ENCODE data around the gene CROCC2. TPM values are rescaled to one million over a fixed set of nuclear protein-coding genes. Genes with fewer than 3 reads are reported as not detected.
A peak's percentile ranks its signal among the peaks of the same experiment; 100 is the strongest.

CROCC2 gene
- total and polyA plus RNA-seq, 2 of the 13 experiments (the other 11 are each of a cell fraction or from before 2014, with no cell fraction given) = not detected

DNA sequence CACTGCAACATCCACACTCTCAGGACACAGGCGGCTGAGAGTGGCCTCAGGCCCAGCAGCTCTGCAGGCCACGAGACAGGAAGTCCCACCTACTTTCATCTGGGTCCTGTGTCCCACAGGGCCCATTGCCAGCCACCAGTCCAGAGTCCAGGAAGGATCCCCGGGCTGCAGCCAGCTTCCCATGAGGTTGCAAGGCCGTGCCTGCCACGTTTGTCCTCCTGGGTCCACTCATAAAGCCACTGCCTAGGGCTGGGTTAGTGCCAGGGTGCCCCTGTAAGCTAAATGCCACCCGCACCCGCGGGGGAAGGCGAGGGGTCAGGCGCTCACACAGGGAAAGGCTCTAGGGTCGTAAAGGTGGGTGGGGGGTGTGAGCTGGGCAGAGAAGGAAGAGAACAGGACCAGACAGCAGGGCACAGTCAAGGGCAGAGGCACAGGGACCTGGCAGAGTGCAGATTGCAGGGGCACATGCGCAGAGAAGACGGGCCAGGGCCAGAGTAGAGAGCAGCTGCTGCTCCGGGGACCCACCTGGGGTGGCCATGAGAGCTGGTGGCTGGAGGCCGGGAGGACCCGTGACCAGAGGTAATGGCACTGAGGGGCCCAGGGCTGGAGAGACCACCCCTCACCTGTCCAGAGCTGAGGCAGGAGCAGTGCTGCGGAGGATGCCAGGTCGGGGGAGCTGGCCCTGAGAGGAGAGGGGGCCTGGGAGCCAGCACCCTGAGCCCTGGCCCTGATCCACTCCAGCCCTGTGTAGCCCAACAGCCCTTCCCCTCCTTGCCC lies 29.5 kb upstream of the CROCC2 start (continued):
- TF ChIP-seq EP300 (IDR thresholded peaks at IDR 0.05; ENCODE audit: low read depth in 2 of 2, low read length in 2 of 2) (peak in 1 of 2 experiments; percentile 61; a peak in 2 of 4 replicates), EP300 (CRISPR knock-in tag; IDR thresholded peaks at IDR 0.05; ENCODE audit: borderline replicate concordance) (peak; percentile 55), ZNF224 (CRISPR knock-in tag; IDR thresholded peaks at IDR 0.05) (0 out of 2 replicates have a peak, but pooled peaks have one; percentile 68), SMARCC2 (IDR thresholded peaks at IDR 0.05) (no peak), PHF20 (CRISPR knock-in tag; IDR thresholded peaks at IDR 0.05) (peak; percentile 73; the same call in 1 of the 2 replicates), JUND (CRISPR knock-in tag; IDR thresholded peaks at IDR 0.05) (no peak; the same call in 1 of the 2 replicates), ZFP37 (CRISPR knock-in tag; IDR thresholded peaks at IDR 0.05; ENCODE audit: borderline replicate concordance) (peak; percentile 97), ZNF883 (CRISPR knock-in tag; IDR thresholded peaks at IDR 0.05; ENCODE audit: not compliant biosample characterization) (peak; percentile 90), ZNF24 (IDR thresholded peaks at IDR 0.05) (0 out of 2 replicates have a peak, but pooled peaks have one; percentile 47), ZFAT (CRISPR knock-in tag; conservative IDR thresholded peaks at IDR 0.05) (no peak), MBNL3 (CRISPR knock-in tag; conservative IDR thresholded peaks at IDR 0.05) (no peak), MED1 (CRISPR knock-in tag; IDR thresholded peaks at IDR 0.05) (peak; percentile 92), ZNF674 (CRISPR knock-in tag; IDR thresholded peaks at IDR 0.05; ENCODE audit: low read depth) (peak; percentile 18; the same call in 1 of the 2 replicates), AGO2 (optimal IDR thresholded peaks at IDR 0.05; ENCODE audit: low read depth, low read length) (peak; percentile 84), CBX5 (CRISPR knock-in tag; IDR thresholded peaks at IDR 0.05; ENCODE audit: borderline replicate concordance) (peak; percentile 78; the same call in 1 of the 2 replicates), FLYWCH1 (CRISPR knock-in tag; IDR thresholded peaks at IDR 0.05) (no peak), LCORL (IDR thresholded peaks at IDR 0.05) (no peak), LCORL (CRISPR knock-in tag; IDR thresholded peaks at IDR 0.05) (peak; percentile 97), MAFG (CRISPR knock-in tag; IDR thresholded peaks at IDR 0.05) (no peak), NFATC3 (CRISPR knock-in tag; IDR thresholded peaks at IDR 0.05) (0 out of 2 replicates have a peak, but pooled peaks have one; percentile 69), REL (CRISPR knock-in tag; conservative IDR thresholded peaks at IDR 0.05) (no peak), NR2F2 (IDR thresholded peaks at IDR 0.05; ENCODE audit: borderline replicate concordance, low read depth) (no peak; the same call in 1 of the 2 replicates), ZNF766 (CRISPR knock-in tag; IDR thresholded peaks at IDR 0.05; ENCODE audit: borderline replicate concordance) (0 out of 2 replicates have a peak, but pooled peaks have one; percentile 44)
- TF ChIP-seq, protein P1, sequence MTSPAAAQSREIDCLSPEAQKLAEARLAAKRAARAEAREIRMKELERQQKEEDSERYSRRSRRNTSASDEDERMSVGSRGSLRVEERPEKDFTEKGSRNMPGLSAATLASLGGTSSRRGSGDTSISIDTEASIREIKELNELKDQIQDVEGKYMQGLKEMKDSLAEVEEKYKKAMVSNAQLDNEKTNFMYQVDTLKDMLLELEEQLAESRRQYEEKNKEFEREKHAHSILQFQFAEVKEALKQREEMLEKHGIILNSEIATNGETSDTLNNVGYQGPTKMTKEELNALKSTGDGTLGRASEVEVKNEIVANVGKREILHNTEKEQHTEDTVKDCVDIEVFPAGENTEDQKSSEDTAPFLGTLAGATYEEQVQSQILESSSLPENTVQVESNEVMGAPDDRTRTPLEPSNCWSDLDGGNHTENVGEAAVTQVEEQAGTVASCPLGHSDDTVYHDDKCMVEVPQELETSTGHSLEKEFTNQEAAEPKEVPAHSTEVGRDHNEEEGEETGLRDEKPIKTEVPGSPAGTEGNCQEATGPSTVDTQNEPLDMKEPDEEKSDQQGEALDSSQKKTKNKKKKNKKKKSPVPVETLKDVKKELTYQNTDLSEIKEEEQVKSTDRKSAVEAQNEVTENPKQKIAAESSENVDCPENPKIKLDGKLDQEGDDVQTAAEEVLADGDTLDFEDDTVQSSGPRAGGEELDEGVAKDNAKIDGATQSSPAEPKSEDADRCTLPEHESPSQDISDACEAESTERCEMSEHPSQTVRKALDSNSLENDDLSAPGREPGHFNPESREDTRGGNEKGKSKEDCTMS (CRISPR knock-in tag; conservative IDR thresholded peaks at IDR 0.05) = no peak
- TF ChIP-seq, protein P2, sequence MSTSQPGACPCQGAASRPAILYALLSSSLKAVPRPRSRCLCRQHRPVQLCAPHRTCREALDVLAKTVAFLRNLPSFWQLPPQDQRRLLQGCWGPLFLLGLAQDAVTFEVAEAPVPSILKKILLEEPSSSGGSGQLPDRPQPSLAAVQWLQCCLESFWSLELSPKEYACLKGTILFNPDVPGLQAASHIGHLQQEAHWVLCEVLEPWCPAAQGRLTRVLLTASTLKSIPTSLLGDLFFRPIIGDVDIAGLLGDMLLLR (CRISPR knock-in tag; IDR thresholded peaks at IDR 0.05) = peak; percentile 86; the same call in 1 of the 2 replicates

Data from HepG2 (cell line).